Neural progenitor cell (in vitro differentiated cells): ENCODE data around the gene ULK4. TPM values are rescaled to one million over a fixed set of nuclear protein-coding genes. Genes with fewer than 3 reads are reported as not detected.

Experiments used
- DNase-seq: peaks from one replicate; pipeline ENCODE4 v3.0.0-alpha.2; 2016; ENCODE audit warnings: low spot score
- H2AFZ ChIP-seq: fragments of 200-600 bp; sonication (generic); replicated peaks from 2 replicates; pipeline ENCODE4 v1.6.1; 2016; ENCODE audit warnings: antibody characterized with exemption
- H3F3A ChIP-seq: fragments of 200-600 bp; sonication (generic); 2 replicates; pipeline ENCODE4 v1.6.1; 2016; ENCODE audit warnings: antibody characterized with exemption, low read depth
- H3K27ac ChIP-seq: fragments of 200-600 bp; sonication (generic); 2 replicates; pipeline ENCODE4 v1.5.1; 2016; ENCODE audit warnings: mild to moderate bottlenecking
- H3K27me3 ChIP-seq: fragments of 200-600 bp; sonication (generic); 2 replicates; pipeline ENCODE4 v1.6.1; 2016; ENCODE audit warnings: mild to moderate bottlenecking, moderate library complexity
- H3K36me3 ChIP-seq: fragments of 200-600 bp; sonication (generic); 2 replicates; pipeline ENCODE4 v1.5.1; 2016
- H3K4me1 ChIP-seq: fragments of 200-600 bp; sonication (generic); 2 replicates; pipeline ENCODE4 v1.6.1; 2016; ENCODE audit warnings: mixed run types
- H3K4me2 ChIP-seq: fragments of 200-600 bp; sonication (generic); 2 replicates; pipeline ENCODE4 v1.6.1; 2016
- H3K4me3 ChIP-seq: fragments of 200-600 bp; sonication (generic); 2 replicates; pipeline ENCODE4 v1.5.1; 2016
- H3K79me2 ChIP-seq: fragments of 200-600 bp; sonication (generic); 2 replicates; pipeline ENCODE4 v1.6.1; 2016; ENCODE audit warnings: low read depth
- H3K9ac ChIP-seq: fragments of 200-600 bp; sonication (generic); 2 replicates; pipeline ENCODE4 v1.6.1; 2016
- H3K9me3 ChIP-seq: fragments of 200-600 bp; sonication (generic); 2 replicates; pipeline ENCODE4 v1.5.1; 2016; ENCODE audit warnings: low read depth
- H4K20me1 ChIP-seq: fragments of 200-600 bp; sonication (generic); 2 replicates; pipeline ENCODE4 v1.6.1; 2016; ENCODE audit warnings: low read depth
- H3K27ac Mint-ChIP-seq: 3 replicates; pipeline ENCODE4 v1.8.0; 2021; ENCODE audit warnings: mixed read lengths
- H3K27me3 Mint-ChIP-seq: 2 replicates; pipeline ENCODE4 v1.8.0; 2022; ENCODE audit warnings: low read depth, mild to moderate bottlenecking, inconsistent platforms, moderate library complexity, mixed read lengths; ENCODE audit not compliant: insufficient read depth
- H3K36me3 Mint-ChIP-seq: 3 replicates; pipeline ENCODE4 v1.8.0; 2021; ENCODE audit warnings: mixed read lengths
- H3K4me1 Mint-ChIP-seq: 3 replicates; pipeline ENCODE4 v1.8.0; 2021; ENCODE audit warnings: mixed read lengths
- H3K4me3 Mint-ChIP-seq: 3 replicates; pipeline ENCODE4 v1.8.0; 2021; ENCODE audit warnings: mild to moderate bottlenecking, moderate library complexity, mixed read lengths
- H3K9me3 Mint-ChIP-seq: 3 replicates; pipeline ENCODE4 v1.8.0; 2020; ENCODE audit warnings: mixed read lengths
- EZH2 ChIP-seq: fragments of 200-600 bp; sonication (generic); IDR thresholded peaks from 2 replicates; pipeline ENCODE4 v1.6.1; 2017; ENCODE audit warnings: antibody characterized with exemption, mild to moderate bottlenecking, moderate library complexity
- EZH2phosphoT487 ChIP-seq: fragments of 200-600 bp; sonication (generic); IDR thresholded peaks from 2 replicates; pipeline ENCODE4 v1.6.1; 2017; ENCODE audit warnings: antibody characterized with exemption
- total RNA-seq: library from RNA; depleted of rRNA; stranded (reverse); fragments of >200 nt; gene quantifications from 2 replicates; pipeline ENCODE4 v1.2.3, GENCODE V29; 2015; ENCODE audit warnings: low replicate concordance
- TF ChIP-seq, protein P1 (sequence below): fragments of 200-600 bp; sonication (generic); IDR thresholded peaks from 2 replicates; pipeline ENCODE4 v1.5.1; 2017; ENCODE audit warnings: antibody characterized with exemption, mild to moderate bottlenecking

The ULK4 gene
- total RNA-seq, 1 donor from 2014 or later: 33.0 TPM

GRCh38 chr3:41716471-41716870 is 245.4 kb downstream of the ULK4 start:
- Mint-ChIP-seq H3K9me3 (no peaks in the 10 kb centered on the region), H3K4me1 (peaks cover 2% of the 10 kb centered on the region), H3K27ac (no peak overlapping the region), H3K4me3 (no peak overlapping the region), H3K27me3 (no peaks in the 10 kb centered on the region), H3K36me3 (no peaks in the 10 kb centered on the region)
- H3K27me3 ChIP-seq: no peaks in the 10 kb centered on the region
- H3K9me3 ChIP-seq: no peaks in the 10 kb centered on the region
- no peak overlapping the region for H3K4me2 ChIP-seq
- TF ChIP-seq, protein P1, sequence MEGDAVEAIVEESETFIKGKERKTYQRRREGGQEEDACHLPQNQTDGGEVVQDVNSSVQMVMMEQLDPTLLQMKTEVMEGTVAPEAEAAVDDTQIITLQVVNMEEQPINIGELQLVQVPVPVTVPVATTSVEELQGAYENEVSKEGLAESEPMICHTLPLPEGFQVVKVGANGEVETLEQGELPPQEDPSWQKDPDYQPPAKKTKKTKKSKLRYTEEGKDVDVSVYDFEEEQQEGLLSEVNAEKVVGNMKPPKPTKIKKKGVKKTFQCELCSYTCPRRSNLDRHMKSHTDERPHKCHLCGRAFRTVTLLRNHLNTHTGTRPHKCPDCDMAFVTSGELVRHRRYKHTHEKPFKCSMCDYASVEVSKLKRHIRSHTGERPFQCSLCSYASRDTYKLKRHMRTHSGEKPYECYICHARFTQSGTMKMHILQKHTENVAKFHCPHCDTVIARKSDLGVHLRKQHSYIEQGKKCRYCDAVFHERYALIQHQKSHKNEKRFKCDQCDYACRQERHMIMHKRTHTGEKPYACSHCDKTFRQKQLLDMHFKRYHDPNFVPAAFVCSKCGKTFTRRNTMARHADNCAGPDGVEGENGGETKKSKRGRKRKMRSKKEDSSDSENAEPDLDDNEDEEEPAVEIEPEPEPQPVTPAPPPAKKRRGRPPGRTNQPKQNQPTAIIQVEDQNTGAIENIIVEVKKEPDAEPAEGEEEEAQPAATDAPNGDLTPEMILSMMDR: no peak
- no peak for TF ChIP-seq EZH2phosphoT487
- H3K36me3 ChIP-seq: no peaks in the 10 kb centered on the region
- DNase-seq: no peak
- H3K27ac ChIP-seq: no peak overlapping the region
- H3K4me3 ChIP-seq: no peak overlapping the region
- H3K9ac ChIP-seq: no peak overlapping the region
- no peaks in the 10 kb centered on the region for H3K79me2 ChIP-seq
- H3F3A ChIP-seq: no peaks in the 10 kb centered on the region
- no peaks in the 10 kb centered on the region for H4K20me1 ChIP-seq
- H3K4me1 ChIP-seq: no peaks in the 10 kb centered on the region
- H2AFZ ChIP-seq: no peak overlapping the region

DNA sequence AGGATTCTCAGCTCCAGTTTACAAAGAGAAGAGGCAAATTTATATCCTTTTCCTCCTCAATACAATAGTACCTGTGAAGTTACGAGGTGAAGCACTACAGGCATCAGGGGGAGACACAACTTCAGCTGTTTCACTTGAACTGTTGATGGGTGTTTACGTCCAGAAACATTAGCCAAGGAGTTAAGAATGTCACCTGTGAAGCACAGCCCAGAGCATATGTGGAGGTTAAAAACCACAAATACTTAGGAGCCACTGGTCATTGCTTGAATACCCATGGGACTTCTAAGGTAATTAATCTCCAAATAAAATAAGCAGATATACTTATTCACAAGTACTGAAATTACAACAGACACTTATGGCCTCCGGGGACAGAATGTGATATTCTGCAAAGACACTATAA is 246.5 kb downstream of the ULK4 start:
- H3F3A ChIP-seq: no peaks in the 10 kb centered on the region
- TF ChIP-seq EZH2phosphoT487: no peak
- TF ChIP-seq, protein P1: no peak
- no peak for TF ChIP-seq EZH2
- Mint-ChIP-seq H3K36me3 (no peaks in the 10 kb centered on the region), H3K27me3 (no peaks in the 10 kb centered on the region), H3K4me1 (peaks cover 12% of the 10 kb centered on the region), H3K9me3 (no peaks in the 10 kb centered on the region), H3K4me3 (no peak overlapping the region), H3K27ac (no peak overlapping the region)
- no peaks in the 10 kb centered on the region for H3K4me1 ChIP-seq
- no peak overlapping the region for H2AFZ ChIP-seq
- no peak overlapping the region for H3K9ac ChIP-seq
- H4K20me1 ChIP-seq: no peaks in the 10 kb centered on the region
- no peak for DNase-seq
- no peaks in the 10 kb centered on the region for H3K79me2 ChIP-seq
- H3K9me3 ChIP-seq: no peaks in the 10 kb centered on the region
- no peak overlapping the region for H3K4me2 ChIP-seq
- no peak overlapping the region for H3K27ac ChIP-seq
- no peaks in the 10 kb centered on the region for H3K36me3 ChIP-seq
- H3K27me3 ChIP-seq: no peaks in the 10 kb centered on the region
- H3K4me3 ChIP-seq: no peak overlapping the region

DNA sequence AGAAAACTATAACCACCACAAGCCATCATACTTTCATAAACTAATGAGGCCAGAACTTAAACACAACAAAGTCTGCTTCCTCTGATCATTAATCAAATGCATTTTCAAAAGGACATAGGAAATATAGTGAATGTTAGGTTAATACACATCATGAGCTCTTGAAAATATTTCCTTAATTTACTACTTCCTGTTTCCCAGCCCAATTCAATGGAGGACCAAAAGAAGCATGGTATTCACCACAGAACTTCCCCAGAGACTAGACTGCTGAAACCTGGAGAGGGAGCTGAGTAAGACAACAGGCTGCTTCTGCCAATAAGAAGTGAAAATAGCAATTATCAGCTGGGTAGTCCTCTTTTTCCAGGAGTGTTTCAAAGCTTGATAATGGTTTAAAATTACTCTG is 250.3 kb downstream of the ULK4 start:
- no peak overlapping the region for H3K9ac ChIP-seq
- peaks cover 12% of the 10 kb centered on the region for H3K4me1 Mint-ChIP-seq
- H3K36me3 ChIP-seq: no peaks in the 10 kb centered on the region
- H3K27ac Mint-ChIP-seq: no peak overlapping the region
- no peak overlapping the region for H3K27ac ChIP-seq
- H3K4me1 ChIP-seq: no peaks in the 10 kb centered on the region
- H3K4me2 ChIP-seq: no peak overlapping the region
- no peaks in the 10 kb centered on the region for H3F3A ChIP-seq
- no peaks in the 10 kb centered on the region for H3K27me3 ChIP-seq
- H4K20me1 ChIP-seq: no peaks in the 10 kb centered on the region
- DNase-seq: no peak
- no peak overlapping the region for H3K4me3 Mint-ChIP-seq
- no peaks in the 10 kb centered on the region for H3K79me2 ChIP-seq
- TF ChIP-seq, protein P1: no peak
- no peak for TF ChIP-seq EZH2phosphoT487
- H3K9me3 Mint-ChIP-seq: no peaks in the 10 kb centered on the region
- no peaks in the 10 kb centered on the region for H3K9me3 ChIP-seq
- H3K36me3 Mint-ChIP-seq: no peaks in the 10 kb centered on the region
- H3K4me3 ChIP-seq: no peak overlapping the region
- H2AFZ ChIP-seq: no peak overlapping the region
- no peaks in the 10 kb centered on the region for H3K27me3 Mint-ChIP-seq
